GM19239 (cell line): ENCODE results near the gene NPPA.

Source experiments
- DNase-seq: peaks from one replicate; pipeline ENCODE4 v3.0.0; 2011; ENCODE audit warnings: low spot score; ENCODE audit not compliant: insufficient read length
- FAIRE-seq: peaks from 2 replicates; lab custom pipeline; 2011; peaks lifted over from hg19 to GRCh38; lab: Jason Lieb, UNC

Gene NPPA

DNA sequence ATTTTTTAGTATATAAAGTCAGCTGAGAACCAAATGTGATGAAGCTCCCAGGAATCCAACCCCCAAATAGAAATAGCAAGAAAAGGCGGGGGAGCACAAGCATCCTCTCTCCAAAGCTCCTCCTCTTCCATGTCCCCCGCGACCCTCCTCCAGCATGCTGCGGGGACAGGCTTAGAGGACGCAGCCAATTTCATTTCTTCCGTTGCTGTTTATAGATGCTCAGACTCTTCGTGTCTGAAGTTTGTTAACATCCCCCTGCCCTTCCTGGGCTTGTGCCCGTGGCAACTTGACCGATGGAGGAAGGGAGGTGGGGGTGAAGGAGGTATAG is 754 bp upstream of the NPPA start:
- DNase-seq (no peak), FAIRE-seq (no peak)

GRCh38 chr1:11845641-11846335 is 1.8 kb downstream of the NPPA start:
- FAIRE-seq (no peak), DNase-seq (no peak)

GRCh38 chr1:11842154-11843041 is 5.2 kb downstream of the NPPA start:
- FAIRE-seq, result peak; percentile 51

GRCh38 chr1:11841245-11842153 is 6.1 kb downstream of the NPPA start:
- no peak for FAIRE-seq
- DNase-seq, result no peak

More at GRCh38 chr1:11842154-11843041, 5.2 kb downstream of the NPPA start:
- DNase-seq, result no peak

DNA sequence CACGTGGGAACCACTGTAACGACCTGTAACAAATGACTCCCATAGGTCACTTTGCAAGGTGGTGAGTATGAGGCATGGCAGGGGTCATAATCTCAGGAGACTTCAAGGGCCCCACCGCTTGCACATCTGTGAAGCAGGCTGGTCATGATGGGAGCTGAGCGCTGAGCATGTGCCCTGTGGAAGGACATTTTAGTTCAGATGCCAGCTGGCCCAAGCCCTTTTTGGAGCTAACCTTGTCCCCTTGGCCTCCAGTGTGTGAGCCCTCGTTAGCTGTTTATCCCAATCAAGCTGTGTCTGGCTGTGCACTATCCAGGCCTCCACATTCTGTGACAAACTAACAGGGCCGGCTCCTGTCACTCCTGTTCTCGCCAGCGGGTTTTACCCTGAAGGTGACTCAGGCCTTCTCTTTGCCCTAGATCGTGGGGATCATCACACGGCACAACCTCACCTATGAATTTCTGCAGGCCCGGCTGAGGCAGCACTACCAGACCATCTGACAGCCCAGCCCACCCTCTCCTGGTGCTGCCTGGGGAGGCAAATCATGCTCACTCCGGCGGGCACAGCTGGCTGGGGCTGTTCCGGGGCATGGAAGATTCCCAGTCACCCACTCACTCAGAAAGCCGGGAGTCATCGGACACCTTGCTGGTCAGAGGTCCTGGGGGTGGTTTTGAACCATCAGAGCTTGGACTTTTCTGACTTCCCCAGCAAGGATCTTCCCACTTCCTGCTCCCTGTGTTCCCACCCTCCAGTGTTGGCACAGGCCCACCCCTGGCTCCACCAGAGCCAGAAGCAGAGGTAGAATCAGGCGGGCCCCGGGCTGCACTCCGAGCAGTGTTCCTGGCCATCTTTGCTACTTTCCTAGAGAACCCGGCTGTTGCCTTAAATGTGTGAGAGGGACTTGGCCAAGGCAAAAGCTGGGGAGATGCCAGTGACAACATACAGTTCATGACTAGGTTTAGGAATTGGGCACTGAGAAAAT is 7.6 kb downstream of the NPPA start:
- FAIRE-seq, result no peak
- DNase-seq, result no peak

GRCh38 chr1:11838349-11839272 is 9.0 kb downstream of the NPPA start:
- peak; percentile 82 for FAIRE-seq
- DNase-seq, result peak; percentile 94

DNA sequence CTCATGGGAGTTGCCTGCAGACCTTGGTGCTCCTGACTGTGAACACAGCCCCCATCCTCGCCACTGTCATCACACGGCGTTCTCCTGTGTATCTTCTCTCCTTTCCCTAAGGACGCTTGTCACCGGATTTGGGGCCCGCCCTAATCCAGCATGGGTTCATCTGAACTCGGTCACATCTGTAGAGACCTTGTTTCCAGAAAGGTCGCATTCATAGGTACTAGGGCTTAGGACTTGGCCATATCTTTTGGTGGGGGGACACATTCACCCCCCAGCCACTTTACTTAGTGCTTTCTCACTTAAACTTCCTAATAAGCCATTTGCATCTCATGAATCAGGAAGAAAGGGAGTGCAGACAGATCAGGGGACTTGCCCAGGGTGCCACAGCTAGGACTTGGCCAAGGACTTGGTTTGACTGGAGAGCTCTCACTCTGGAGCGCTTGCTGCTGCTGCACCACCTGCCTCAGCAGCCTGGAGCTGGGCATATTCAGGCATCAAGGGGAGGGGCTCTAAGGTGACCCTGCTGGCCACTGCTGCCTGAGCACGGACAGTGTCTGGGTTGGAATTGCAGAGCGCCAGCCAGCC is 9.7 kb downstream of the NPPA start:
- DNase-seq (no peak), FAIRE-seq (no peak)

DNA sequence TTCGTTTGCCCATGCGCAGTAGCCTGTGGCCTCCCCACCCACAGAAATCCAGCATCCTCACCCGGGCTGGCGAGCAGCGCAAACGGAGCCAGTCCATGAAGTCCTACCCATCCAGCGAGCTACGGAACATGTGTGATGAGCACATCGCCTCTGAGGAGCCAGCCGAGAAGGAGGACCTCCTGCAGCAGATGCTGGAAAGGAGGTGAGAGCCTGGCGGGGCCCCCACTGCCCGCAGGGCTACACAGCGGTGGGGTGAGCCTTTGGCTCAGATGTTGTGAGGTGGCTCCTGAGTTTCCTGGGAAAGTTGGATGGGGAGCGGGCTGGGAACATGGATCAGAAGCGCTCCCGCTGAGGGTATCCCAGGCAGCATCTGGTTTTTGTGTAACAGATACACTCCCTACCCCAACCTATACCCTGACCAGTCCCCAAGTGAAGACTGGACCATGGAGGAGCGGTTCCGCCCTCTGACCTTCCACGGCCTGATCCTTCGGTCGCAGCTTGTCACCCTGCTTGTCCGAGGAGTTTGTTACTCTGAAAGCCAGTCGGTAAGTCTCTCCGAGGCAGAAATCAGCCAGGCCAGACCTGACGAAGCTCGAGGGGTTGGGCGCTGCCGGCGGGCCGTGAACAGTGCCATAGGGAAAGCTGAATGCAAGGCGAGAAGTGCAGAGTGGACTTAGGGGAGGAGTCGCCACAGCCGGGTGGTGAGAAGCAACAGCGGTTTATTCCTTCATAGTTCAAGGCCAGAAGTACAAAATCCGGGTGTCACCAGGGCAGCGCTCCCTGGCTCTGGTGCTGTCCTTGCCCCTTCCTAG is 10.4 kb downstream of the NPPA start:
- DNase-seq (no peak), FAIRE-seq (no peak)

- FAIRE-seq, result no peak
- DNase-seq, result no peak
These were observed 11.9 kb downstream of the NPPA start for GRCh38 chr1:11835441-11836225.

- FAIRE-seq (no peak), DNase-seq (no peak)
These were observed 13.7 kb downstream of the NPPA start for GRCh38 chr1:11833900-11834299.

DNA sequence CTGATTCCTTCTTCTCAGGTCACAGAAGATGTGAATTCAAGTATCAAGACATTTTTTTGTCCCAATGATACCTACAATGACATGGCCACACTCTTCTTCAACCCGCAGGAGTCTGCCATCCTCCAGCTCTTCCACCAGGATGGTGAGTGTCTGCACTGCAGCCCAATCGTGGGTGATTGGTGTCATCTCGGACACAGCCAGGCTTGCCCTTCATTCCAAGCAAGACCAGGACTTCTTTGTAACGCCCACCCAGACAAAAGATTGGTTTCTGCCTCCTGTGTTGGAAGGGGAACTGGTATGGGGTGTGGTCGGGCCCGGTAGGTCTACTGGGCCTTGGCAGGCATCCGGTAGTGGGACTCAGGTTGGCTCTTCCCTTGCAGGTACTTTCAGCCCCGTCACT is 14.1 kb downstream of the NPPA start:
- no peak for FAIRE-seq
- DNase-seq, result no peak

DNA sequence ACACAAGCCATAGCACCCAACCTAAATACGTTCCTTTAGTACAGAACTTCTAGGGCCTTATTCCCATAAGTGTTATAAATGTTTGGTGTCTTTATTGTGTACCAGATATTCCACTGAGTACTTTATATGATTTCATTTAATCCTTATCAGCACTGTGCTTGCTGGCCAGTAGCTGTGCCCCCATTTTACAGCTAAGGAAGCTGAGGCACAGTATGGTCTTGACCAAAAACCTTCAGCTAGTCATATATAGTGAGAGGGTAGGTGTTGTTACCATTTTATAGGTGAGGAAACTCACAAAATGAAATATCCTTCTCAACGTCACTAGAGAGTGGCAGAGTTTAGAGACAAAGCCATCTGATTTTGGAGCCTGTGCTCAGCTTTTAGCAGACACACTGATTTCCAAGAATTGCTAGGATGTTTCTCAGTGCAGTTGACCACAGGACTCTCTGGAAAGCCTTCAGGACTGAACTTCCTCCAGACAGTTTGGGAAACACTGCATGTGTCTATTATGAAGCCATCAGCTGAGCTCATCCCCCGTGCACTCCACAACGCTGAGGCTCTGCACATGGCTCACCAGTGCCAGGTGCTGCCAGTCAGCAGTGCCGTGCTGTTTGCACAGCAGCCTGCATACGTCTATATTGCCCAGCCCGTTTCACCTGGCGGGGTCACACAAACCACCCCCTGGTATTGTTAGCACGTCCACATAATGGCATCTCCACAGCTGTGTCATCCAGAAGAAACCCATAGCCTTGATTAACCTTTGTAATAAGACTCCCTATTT is 15.4 kb downstream of the NPPA start:
- DNase-seq, result no peak
- FAIRE-seq, result no peak

GRCh38 chr1:11828511-11828910 is 19.1 kb downstream of the NPPA start:
- FAIRE-seq (no peak), DNase-seq (no peak)

- FAIRE-seq (no peak), DNase-seq (no peak)
These were observed 20.6 kb downstream of the NPPA start for GRCh38 chr1:11826946-11827345.

GRCh38 chr1:11825131-11825530 is 22.5 kb downstream of the NPPA start:
- DNase-seq, result no peak
- FAIRE-seq, result no peak
